GM21367 (cell line): Measurements from ENCODE around the gene YWHAE.
A peak's percentile ranks its signal among the peaks of the same experiment; 100 is the strongest.
"Not testable (repeated sequence)": the region's sequence is repeated elsewhere in the genome, so short reads cannot be mapped to it uniquely, and the experiment has no call there.

Experiments used
- ATAC-seq: cut with Tn5 transposase; IDR thresholded peaks from one replicate; pipeline ENCODE4 v1.9.1; 2021; ENCODE audit not compliant: unreplicated experiment

Gene YWHAE

GRCh38 chr17:1399679-1400512, at the start of gene YWHAE:
Gene YWHAE (minus strand): TSS chr17:1400222. CDS start chr17:1400110, 112 bp downstream.
- peak; percentile 73 for ATAC-seq

DNA sequence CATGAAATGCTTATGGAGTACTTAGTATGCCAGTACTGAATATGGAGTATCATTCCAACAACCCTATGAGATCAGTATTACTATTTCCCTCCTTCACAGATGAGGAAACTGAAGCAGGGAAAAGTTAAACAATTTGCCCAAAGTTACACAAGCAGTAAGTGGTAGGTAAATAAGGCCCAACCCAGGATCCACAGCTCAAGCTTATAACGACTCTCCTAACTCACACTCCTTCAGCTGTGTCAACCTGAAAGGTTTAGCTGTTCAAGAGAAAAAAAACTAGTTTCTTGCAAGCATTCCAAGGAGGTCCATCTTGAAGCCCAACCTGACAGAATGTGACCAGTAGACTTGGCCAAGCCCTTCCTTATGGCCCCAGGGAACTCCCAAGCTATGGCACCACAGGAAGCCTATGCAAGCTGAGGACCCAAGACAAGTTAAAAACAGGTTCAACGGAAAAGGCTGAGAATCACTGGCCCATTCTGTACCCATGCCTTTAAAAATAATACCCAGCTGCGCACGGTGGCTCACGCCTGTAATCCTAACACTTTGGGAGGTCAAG, 49.5 kb upstream of the YWHAE start:
- no peak for ATAC-seq

- ATAC-seq = no peak
Observed at GRCh38 chr17:1447052-1447451, 47.0 kb upstream of the YWHAE start.

GRCh38 chr17:1446201-1446600, 46.2 kb upstream of the YWHAE start:
- no peak for ATAC-seq

DNA sequence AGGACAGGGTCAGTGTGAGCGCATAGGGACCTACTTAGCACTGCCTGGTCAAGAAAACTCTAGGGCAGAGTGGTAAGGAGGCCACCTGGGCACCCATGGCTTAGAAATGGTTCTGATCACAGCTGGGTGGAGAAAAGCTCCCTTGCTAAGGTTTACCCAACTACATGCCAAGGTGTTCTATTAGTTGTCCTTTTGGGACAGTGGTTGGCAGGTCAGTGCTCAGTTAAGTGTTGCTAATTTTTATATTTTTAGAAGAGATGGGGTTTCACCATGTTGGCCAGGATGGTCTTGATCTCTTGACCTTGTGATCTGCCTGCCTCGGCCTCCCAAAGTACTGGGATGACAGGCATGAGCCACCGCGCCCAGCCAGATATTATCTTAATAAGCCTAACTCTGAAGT, 45.7 kb upstream of the YWHAE start:
- not testable (repeated sequence) for ATAC-seq

GRCh38 chr17:1442721-1443120, 42.7 kb upstream of the YWHAE start:
- not testable (repeated sequence) for ATAC-seq

GRCh38 chr17:1442187-1442586, 42.2 kb upstream of the YWHAE start:
- no peak for ATAC-seq

GRCh38 chr17:1440921-1441320, 40.9 kb upstream of the YWHAE start:
- no peak for ATAC-seq

- no peak for ATAC-seq
Observed at GRCh38 chr17:1438593-1439083, 38.6 kb upstream of the YWHAE start.

GRCh38 chr17:1435326-1435725, 35.3 kb upstream of the YWHAE start:
- no peak for ATAC-seq

GRCh38 chr17:1434150-1434549, 34.1 kb upstream of the YWHAE start:
- no peak for ATAC-seq

DNA sequence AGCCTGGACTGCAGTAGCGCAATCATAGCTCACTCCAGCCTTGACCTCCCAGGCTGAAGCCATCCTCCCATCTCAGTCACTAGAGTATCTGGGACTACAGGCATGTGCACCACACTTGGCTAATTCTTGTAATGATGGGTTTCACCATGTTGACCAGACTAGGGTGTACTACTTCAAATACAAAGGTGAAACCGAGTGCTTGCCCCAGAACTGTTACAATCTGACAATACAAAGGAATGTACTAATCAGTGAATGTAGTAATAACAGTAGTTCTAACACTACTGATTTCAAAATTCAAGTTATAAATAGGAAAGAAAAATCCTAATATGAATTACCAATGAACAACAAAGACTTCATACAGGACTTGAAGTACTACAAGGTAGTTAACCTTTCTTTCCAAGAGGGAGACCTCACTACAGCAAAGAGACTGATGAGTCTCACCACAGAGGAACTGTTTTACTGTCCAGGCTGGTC, 31.6 kb upstream of the YWHAE start:
- ATAC-seq = no peak

DNA sequence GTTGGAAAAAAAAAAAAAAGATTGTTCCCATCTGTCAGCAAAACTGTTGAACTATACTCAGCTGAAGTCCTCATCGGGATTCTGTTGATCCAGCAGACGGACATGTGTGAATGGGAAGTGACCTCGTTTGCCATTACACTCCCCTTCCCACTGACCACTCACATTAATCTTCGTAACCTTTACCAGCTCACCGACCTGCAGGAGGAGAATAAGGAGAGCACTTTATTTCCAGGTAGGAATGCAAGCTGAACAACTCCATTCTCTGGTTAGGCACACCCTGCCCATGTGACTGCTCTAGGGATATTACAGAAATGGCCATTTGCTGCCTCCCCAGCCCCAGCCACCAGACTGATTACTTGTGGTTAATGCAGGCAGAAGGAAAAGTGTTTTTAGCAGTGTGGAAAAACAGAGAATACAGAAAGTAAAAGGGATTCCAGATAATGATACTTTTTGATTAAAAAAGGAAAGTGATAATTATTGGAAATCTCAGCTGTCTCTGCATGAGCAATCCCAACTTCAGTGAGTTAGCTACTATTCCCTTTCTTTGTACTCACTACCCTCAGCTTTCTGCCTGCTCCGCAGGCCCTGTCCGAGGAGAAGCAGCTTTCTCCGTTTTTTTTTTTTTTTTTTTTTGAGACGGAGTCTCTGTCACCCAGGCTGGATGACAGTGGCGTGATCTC, 23.6 kb upstream of the YWHAE start:
- no peak for ATAC-seq

GRCh38 chr17:1422885-1423284, 22.9 kb upstream of the YWHAE start:
- no peak for ATAC-seq

- no peak for ATAC-seq
Observed at GRCh38 chr17:1421470-1421869, 21.4 kb upstream of the YWHAE start.

DNA sequence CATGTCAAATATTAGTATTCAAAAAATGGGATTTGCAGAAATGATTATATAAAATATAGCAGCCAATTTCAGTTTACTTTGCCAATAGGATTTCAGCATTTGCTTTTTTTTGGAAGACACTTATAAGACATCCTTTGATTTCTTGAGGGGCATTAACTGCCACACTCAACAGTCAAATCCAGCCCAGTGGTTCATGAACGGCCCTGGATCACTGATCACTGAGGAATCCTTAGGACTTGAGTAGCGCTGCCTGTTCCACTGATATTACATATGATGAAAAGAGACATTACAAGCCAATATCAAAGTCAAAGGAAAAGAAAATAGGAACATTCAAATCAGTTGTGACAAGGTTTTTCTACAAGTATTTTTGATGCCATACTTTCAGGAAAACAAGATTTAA, 21.0 kb upstream of the YWHAE start:
- no peak for ATAC-seq

- no peak for ATAC-seq
Observed at GRCh38 chr17:1420163-1420562, 20.1 kb upstream of the YWHAE start.

DNA sequence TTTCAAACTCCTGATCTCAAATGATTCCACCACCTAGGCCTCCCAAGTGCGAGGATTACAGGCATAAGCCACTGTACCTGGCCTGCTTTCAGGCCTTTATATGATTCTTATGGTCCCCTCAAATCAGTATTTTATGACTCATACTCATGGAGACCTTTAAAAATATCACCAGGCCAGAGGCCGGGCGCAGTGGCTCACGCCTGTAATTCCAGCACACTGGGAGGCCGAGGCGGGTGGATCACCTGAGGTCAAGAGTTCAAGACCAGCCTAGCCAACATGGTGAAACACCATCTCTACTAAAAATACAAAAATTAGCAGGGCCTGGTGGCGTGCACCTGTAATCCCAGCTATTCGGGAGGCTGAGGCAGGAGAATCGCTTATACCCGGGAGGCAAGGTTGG, 18.5 kb upstream of the YWHAE start:
- ATAC-seq = not testable (repeated sequence)

DNA sequence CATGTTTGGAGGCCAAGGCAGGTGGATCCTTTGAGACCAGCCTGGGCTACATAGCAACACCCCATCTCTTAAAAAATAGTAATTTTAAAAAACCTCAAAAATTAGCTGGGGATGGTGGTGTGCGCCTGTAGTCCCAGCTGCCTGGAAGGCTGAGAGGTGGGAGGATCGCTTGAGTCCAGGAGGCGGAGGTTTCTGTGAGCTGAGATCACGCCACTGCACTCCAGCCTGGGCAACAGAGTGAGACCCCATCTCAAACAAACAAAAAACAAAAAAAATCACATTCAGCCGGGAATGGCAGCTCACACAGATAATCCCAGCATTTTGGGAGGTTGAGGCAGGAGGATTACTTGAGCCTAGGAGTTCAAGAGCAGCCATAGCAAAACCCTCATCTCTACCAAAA, 16.4 kb upstream of the YWHAE start:
- no peak for ATAC-seq

GRCh38 chr17:1414634-1415033, 14.6 kb upstream of the YWHAE start:
- no peak for ATAC-seq

- ATAC-seq = no peak
Observed at GRCh38 chr17:1414001-1414574, 14.1 kb upstream of the YWHAE start.
